Dermis microvascular lymphatic vessel endothelial cell (primary cell): Measurements from ENCODE around the gene CAMSAP1. TPM values are rescaled to one million over a fixed set of nuclear protein-coding genes. Genes with fewer than 3 reads are reported as not detected.

ENCODE experiments used
- DNase-seq, 2 donors: peaks; one replicate each; pipeline versions ENCODE4 v3.0.0 to v3.0.0-alpha.2; 2010; ENCODE audit warnings: low read depth in 2 of 2
- total RNA-seq: library from RNA; depleted of rRNA; stranded (reverse); fragments of >200 nt; gene quantifications from 2 replicates; pipeline ENCODE4 v1.2.1, GENCODE V29; 2014

CAMSAP1 gene
- total RNA-seq, 1 donor from 2014 or later, result 11.9 TPM

- DNase-seq, result no peak
These were observed 132.4 kb downstream of the CAMSAP1 start for GRCh38 chr9:135774794-135775525.

GRCh38 chr9:135774239-135774747 lies 133.1 kb downstream of the CAMSAP1 start:
- DNase-seq, result no peak

GRCh38 chr9:135773530-135774238 lies 133.7 kb downstream of the CAMSAP1 start:
- no peak for DNase-seq

- DNase-seq, result no peak
These were observed 134.4 kb downstream of the CAMSAP1 start for GRCh38 chr9:135772702-135773493.

GRCh38 chr9:135772056-135772646 lies 135.2 kb downstream of the CAMSAP1 start:
- no peak for DNase-seq

GRCh38 chr9:135771401-135772051 lies 135.8 kb downstream of the CAMSAP1 start:
- DNase-seq, result no peak

- no peak for DNase-seq
These were observed 136.6 kb downstream of the CAMSAP1 start for GRCh38 chr9:135770771-135771170.

GRCh38 chr9:135770203-135770535 lies 137.2 kb downstream of the CAMSAP1 start:
- DNase-seq, result no peak

GRCh38 chr9:135769489-135770202 lies 137.7 kb downstream of the CAMSAP1 start:
- no peak for DNase-seq

- DNase-seq, result no peak
These were observed 138.7 kb downstream of the CAMSAP1 start for GRCh38 chr9:135768516-135769218.

- no peak for DNase-seq
These were observed 140.6 kb downstream of the CAMSAP1 start for GRCh38 chr9:135766707-135767106.

GRCh38 chr9:135766251-135766650 lies 141.1 kb downstream of the CAMSAP1 start:
- no peak for DNase-seq

GRCh38 chr9:135765416-135765815 lies 141.9 kb downstream of the CAMSAP1 start:
- DNase-seq, result no peak

- DNase-seq, result no peak
These were observed 142.6 kb downstream of the CAMSAP1 start for GRCh38 chr9:135764731-135765130.

- DNase-seq, result no peak
These were observed 143.5 kb downstream of the CAMSAP1 start for GRCh38 chr9:135763716-135764446.

GRCh38 chr9:135762921-135763320 lies 144.4 kb downstream of the CAMSAP1 start:
- no peak for DNase-seq

- DNase-seq, result no peak
These were observed 145.5 kb downstream of the CAMSAP1 start for GRCh38 chr9:135761845-135762168.

GRCh38 chr9:135761150-135761844 lies 146.0 kb downstream of the CAMSAP1 start:
- no peak for DNase-seq

GRCh38 chr9:135760465-135760864 lies 146.9 kb downstream of the CAMSAP1 start:
- no peak for DNase-seq
